Measurements from ENCODE around the gene FBXW7. TPM values are rescaled to one million over a fixed set of nuclear protein-coding genes. Genes with fewer than 3 reads are reported as not detected.

The FBXW7 gene
- total RNA-seq, 1 donor from 2014 or later, result 23.8 TPM

DNA sequence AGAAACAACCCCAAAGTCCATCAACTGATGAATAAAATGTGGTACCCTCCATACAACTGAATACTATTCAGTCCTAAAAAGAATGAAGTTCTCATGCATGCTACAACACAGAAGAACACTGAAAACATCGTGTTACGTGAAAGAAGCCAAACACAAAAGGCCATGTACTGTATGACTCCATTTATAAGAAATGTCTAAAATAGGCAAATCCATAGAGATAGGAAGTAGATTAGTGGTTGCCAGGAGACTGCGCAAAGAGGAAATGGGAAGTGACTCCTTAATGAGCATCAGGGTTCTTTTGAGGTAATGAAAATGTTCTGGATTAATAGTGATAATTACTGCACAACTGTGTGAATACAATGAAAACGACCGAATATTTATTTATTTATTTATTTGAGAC lies 23.4 kb downstream of the FBXW7 start:
- DNase-seq (ENCODE audit: extremely low read depth, low read depth, low spot score), result peak; percentile 55

DNA sequence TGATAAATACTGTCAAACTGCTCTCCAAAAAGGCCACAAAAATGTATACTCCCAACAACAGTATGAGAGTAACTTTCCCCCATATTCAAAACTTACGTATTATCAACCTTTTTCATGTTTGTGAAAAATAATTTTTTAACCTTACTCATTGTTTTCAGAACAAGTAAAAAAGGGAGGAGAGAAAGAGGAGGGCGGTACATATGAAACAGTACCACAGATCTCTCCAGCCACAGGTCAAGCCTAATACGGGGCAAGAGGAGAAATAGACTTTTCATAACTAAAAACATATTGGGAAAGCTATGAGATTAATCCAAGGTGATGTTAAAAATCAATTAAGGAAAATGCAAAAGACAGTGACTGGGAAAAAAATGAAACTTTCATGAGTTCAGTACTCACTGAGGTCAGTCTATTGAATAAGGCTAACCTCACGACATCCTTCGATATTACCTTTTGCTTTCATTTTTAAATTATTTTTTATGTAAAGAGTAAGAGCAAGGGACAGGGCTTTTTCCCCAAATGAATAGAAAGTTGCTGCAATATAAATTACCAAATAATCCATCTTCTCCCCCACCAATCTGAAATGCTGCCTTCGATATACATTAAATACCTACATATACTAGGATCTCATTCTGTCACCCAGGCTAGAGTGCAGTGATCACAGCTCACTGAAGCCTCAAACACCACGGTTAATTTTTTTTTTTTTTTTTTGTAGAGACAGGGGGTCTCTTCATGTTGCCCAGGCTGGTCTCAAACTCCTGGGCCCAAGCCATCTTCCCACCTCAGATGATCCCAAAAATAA lies 25.3 kb downstream of the FBXW7 start:
- no peak for DNase-seq (ENCODE audit: extremely low read depth, low read depth, low spot score)

DNA sequence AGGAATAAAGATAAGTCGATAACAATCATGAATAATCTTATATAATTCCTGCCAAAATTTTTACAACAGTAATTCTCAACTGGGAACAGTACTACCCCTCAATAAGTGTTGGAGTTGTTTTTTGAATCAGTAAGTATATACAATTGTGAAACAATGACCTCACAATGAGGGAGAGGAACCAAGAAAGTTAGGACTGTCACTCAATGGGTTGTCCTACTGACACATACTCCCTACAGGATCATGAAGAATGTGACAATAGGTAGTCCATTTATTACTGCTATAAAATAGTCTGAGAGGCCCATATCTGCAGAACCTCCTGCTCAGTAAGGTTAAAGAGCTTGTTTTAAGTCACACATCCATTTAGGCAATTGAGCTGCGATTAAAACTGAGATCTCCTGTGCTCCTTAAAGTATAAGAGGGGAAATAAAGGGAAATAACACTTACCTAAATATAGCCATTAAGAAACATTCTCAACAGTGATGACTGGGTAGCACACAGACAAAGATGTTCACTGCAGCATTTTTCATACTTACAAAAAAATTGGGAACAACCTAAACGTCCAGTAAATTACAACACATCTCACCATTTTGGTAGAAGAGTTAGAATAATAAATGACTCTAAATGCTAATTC lies 26.2 kb downstream of the FBXW7 start:
- DNase-seq (ENCODE audit: extremely low read depth, low read depth, low spot score), result no peak

DNA sequence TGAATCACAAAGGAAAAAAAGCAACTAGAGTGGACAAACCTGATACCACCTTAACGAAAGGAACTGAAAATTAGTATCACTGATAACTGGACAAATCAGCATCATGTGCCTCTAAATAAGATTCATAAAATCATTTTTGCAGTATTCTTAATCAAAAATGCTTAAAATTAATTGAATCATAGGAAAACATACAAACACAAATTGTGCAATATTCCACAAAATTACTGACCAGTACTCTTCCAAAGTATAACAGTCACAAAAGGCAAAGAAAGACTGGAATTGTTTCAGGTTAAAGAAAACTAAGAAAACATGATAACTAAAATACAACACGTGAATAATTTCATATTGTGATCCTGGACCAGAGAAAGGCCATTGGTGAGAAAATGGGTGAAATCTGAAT lies 27.1 kb downstream of the FBXW7 start:
- DNase-seq (ENCODE audit: extremely low read depth, low read depth, low spot score), result no peak

DNA sequence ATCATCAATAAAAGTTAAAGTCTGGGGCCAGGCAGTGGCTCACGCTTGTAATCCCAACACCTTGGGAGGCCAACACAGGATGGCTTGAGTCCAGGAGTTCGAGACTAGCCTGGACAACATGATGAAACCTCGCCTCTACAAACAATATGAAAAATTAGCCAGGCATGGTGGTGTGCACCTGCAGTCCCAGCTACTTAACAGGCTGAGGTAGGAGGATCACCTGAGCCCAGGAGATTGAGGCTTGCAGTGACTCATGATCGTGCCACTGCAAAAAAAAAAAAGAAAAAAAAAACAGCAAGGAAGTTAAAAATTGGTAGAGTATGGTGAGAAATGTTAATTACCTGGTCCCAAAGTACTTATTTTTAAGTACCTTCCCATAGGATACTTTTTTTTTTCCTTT lies 27.5 kb downstream of the FBXW7 start:
- DNase-seq (ENCODE audit: extremely low read depth, low read depth, low spot score), result no peak

DNA sequence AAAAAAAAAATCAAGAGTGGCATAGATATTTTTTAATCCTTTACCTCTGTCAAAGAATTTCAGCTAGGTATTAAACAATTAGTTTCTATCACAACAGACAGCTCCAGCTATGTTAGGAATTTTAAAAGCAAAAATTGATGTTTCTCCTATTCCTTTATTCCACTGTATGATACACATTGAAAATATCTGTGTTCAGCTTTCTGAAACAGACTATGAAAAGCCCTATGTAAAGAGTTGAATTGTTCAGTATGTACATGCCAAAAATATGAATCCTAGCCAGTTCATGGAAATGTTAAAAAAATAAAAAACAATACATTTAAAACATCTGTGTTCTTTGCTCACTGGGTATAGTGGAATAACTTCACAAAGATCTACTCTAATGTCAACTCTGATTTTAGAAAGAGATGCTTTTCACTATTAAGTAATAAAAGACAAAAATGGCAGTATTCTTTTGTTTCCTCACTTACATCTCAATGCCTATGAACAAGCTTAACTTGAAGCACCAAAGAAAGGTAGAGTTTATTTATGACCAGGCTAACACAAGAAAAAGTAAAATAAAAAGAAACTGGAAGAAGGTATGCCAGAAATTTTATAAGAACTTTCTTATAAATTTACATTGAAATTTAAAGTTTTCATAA lies 32.1 kb downstream of the FBXW7 start:
- DNase-seq (ENCODE audit: extremely low read depth, low read depth, low spot score), result no peak

DNA sequence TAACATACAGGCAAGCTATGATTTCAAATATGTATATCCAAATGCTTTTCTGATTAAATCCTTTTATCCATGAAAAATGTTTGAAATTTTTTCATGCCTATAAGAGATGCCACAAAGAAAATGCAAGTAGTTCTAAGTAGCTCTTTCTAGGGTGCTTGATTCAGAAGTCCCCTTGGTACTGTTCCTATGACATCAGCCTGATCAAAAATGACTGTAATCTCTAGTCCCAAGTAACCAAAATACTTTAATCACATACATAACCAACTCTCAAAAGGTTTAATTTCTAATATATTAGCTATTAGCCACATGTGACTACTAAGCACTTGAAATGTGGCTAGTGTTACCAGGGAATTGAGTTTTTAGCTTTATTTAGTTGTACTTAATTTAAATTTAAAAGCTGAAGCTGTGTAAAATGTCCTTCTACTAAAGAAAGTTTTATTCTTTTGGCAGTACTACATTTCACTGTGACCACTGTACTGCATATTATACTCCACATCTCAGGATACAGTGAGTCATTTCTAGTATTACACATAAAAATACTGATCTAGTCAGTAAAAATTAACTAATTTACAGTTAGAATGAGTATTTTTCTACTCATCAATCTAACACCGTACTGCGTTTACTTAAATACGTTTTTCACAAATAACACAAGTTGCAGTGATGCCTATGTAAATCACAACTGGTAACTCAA lies 33.9 kb downstream of the FBXW7 start:
- DNase-seq (ENCODE audit: extremely low read depth, low read depth, low spot score), result no peak

DNA sequence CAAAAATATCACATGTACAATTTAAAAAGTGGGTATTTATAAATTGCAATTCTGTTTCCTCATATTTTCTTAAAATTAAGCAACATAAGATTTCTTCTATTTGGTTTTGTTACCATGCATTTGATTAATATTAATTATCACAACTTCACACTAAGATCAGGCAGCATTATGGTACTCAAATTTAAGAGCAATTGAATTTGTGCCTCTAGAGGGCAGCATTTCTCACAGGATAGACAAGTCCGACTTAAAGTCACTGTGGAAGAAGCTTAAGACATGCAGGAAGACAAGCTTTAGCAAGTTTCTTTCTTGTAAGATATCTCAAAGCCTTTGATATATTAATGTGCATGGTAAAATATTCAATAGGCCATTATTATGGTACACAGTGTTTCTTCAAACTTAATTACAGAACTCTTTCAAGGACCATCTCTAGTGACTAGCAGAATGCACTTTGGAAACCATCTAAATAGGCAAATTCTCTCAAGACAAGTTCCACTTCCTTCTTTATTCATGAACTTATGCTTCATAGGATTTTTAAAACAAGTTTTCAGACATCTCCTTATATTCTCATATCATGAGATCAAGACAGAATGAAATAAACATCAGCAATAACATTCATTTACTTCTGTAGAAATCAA lies 35.0 kb downstream of the FBXW7 start:
- DNase-seq (ENCODE audit: extremely low read depth, low read depth, low spot score), result peak; percentile 87

DNA sequence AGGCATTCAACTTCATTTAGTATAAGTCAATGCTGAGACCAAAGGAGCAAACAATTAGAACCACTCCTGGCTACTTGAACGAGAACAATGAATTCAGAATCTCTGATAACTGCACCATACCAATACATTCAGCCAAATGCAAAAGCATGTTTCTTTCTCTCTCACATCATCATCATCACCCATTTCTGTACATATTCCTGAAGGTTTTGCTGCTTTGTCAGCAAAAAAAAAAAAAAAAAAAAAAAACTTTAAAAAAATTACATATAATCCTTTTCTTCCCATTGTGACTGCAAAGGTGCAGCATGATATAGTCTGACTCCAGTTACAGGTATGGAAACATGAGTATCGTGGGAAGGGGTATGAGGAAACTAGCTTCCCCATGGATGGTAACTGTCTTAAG lies 35.6 kb downstream of the FBXW7 start:
- no peak for DNase-seq (ENCODE audit: extremely low read depth, low read depth, low spot score)

DNA sequence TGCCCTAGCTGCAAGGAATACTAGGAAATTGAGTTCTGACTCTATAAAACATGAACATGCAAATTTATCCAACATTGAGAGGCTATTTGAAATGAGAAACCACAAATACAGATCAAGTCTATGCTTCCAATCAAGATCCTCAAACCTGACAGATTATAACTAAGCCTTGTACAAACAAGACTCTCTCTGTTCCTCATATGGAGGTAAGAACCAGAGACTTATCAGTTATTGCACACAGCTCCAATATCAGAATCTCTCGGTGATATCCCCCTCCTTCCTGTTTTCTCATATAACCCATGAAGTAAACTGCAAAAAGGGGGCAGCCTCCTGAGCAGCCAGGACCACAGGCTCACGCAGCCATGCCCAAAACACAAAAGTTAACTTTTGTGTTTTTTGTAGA lies 36.5 kb downstream of the FBXW7 start:
- no peak for DNase-seq (ENCODE audit: extremely low read depth, low read depth, low spot score)

DNA sequence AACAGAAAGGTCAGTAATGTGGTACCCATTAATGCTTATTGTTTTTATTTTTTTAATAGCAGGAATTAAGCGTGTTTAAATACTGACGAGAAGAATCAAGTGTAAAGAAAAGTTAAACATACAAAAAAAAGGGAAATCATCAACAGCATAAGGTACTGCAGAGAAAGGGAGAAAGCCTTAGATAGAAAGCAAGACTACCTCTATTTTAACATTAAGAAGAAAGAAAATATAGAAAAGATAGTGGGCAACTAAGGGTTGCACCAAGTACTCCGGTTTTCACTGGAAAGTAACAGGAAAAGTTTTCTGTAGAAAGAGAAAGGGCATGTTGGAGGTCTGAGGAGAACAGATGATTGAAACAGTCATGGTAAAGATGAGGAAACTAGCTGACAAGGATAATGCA lies 41.9 kb downstream of the FBXW7 start:
- DNase-seq (ENCODE audit: extremely low read depth, low read depth, low spot score), result no peak

DNA sequence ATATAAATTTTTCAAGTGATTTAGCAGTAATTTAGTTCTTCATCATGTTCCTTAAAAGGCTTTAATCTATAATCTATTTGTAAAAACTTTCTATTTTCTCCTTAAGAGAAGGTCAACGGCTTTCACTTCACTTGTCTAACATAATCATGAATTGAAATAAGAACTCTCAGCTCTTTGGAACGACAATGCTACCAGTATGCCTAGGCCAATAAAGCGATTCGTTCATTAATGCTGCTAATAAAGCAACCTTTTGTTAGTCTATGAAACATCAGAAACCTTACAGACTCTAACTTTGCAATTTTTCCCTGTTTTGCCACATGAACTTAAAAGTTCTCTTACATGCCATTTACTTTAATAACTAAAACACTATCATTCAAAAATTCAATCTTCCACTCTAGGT lies 47.6 kb downstream of the FBXW7 start:
- DNase-seq (ENCODE audit: extremely low read depth, low read depth, low spot score), result no peak

DNA sequence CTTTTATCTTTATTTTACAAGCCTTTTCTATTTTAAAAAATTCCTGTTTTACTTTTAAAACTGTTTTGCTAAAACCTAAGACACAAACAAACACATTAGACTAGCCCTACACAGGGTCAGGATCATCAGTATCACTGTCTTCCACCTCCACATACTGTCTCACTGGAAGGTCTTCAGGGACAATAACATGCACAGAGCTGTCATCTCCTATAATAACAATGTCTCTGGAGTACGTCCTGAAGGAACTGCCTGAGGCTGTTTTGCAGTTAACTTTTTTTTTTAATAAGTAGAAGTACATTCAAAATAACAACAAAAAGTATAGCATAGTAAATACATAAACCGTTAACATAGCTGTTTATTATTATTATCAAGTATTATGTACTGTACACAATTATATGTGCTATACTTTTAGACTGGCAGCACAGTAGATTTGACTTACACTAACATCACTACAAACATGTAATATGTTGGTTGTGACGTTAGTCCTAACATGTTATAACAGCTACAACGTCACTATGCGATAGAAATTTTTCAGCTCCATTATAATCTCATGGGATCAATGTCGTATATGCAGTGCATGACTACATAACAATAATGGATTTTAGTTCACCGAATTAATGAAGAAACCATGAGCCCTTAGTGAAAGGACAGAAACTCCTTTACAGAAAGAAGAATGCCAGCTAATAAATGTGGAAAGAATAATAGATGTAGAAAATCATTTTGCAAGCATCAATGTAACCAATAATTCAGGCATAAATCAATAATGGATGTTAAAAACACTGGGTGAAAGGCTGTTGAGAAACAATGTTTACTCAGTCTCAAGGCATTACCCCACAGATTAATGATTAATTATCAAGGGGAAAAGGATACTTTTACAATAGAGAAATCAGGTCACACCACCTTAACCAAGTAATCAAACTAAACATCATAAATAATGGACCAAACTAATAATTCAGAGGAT lies 49.2 kb downstream of the FBXW7 start:
- DNase-seq (ENCODE audit: extremely low read depth, low read depth, low spot score), result no peak

DNA sequence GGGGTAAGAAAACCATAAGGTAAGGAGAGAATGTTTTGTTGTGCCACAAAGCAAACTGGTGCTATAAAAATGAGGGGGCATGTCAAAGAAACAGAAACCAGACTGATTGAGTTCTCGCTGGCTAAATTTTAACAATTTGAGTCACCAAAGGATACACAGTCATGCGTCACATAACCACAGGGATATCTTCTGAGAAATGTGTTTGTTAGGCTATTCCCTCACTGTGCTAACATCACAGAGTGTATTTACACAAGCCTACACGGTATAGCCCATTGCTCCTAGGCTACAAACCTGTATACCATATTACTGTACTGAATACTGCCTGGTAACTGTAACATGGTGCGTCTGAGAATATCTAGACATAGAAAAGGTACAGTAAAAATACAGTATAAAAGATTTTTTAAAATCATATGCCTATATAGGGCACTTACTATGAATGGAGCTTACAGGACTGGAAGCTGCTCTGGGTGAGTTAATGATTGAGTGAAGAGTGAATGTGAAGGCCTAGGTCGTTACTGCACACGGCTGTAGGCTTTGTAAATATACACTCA lies 50.1 kb downstream of the FBXW7 start:
- no peak for DNase-seq (ENCODE audit: extremely low read depth, low read depth, low spot score)

DNA sequence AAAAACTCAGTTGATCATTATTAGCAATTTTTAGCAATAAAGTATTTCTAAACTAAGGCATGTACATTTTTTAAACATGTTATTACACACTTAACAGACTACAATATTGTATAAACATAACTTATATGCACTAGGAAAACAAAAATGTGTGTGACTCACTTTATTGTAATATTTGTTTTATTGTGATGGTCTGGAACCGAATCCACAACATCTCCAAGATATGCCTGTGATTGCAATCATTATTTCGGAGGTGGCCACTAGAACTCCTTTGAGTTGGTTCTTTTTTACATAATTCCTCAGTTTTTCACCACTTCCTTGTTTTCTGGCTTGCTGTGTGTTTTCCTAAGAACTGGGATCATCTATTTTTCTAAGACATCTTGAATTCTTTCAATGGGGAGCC lies 53.7 kb downstream of the FBXW7 start:
- DNase-seq (ENCODE audit: extremely low read depth, low read depth, low spot score), result no peak

DNA sequence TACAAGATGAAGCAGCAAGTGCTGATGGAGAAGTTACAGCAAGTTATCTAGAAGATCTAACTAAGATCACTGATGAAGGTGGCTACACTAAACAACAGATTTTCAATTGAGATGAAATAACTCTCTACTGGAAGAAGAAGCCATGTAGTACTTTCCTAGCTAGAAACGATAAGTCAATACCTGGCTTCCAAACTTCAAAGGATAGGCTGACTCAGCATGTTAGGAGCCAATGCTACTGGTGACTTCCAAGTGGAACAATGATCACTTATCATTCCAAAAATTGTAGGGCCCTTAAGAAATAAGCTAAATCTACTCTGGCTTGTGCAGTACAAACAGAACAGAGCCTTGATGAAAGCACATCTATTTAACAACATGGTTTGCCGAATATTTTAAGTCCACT lies 55.0 kb downstream of the FBXW7 start:
- no peak for DNase-seq (ENCODE audit: extremely low read depth, low read depth, low spot score)

DNA sequence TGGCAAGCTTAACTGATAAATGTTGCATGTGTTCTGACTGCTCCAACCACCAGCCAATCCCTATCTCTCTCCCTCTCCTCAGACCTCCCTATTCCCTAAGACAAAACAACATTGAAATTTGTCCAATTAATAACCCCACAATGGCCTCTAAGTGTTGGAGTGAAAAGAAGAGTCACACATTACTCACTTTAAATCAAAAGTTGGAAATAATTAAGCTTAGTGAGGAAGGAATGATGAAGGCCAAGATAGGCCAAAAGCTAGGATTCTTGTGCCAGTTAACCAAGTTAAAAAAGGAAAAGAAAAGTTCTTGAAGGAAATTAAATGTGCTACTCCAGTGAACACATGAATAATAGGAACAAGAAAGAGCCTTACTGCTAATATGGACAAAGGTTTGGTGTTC lies 55.6 kb downstream of the FBXW7 start:
- no peak for DNase-seq (ENCODE audit: extremely low read depth, low read depth, low spot score)

DNA sequence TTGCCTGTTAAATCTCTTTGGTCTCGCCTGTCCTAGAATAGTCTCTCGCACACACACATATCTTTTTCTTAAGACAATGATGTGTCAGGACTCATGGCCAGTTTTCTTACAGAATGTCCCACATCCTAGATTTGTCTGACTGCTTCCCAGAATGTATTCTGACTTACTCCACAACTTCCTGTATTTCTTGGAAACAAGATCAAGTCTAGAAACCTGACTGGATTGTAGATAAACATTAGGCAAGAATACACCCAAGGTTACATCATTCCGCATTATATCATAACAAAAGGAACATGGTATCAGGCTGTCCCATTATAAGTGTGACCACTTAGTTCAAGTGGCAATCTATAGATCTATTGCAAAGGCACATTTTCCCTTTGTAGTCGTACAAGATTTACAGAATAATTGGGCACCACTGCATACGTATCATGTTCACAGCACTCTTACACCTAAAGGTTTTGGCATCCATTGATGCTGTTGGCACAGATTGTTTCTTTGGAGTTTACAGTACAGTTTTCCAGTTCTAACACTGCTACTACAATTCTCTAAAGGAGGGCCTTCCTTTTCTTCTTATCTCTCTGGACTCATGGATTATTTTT lies 56.4 kb downstream of the FBXW7 start:
- peak; percentile 23 for DNase-seq (ENCODE audit: extremely low read depth, low read depth, low spot score)
